ENCODE data around the gene HBB.
"Not testable (repeated sequence)": the region's sequence is repeated elsewhere in the genome, so short reads cannot be mapped to it uniquely, and the experiment has no call there.

HBB gene

DNA sequence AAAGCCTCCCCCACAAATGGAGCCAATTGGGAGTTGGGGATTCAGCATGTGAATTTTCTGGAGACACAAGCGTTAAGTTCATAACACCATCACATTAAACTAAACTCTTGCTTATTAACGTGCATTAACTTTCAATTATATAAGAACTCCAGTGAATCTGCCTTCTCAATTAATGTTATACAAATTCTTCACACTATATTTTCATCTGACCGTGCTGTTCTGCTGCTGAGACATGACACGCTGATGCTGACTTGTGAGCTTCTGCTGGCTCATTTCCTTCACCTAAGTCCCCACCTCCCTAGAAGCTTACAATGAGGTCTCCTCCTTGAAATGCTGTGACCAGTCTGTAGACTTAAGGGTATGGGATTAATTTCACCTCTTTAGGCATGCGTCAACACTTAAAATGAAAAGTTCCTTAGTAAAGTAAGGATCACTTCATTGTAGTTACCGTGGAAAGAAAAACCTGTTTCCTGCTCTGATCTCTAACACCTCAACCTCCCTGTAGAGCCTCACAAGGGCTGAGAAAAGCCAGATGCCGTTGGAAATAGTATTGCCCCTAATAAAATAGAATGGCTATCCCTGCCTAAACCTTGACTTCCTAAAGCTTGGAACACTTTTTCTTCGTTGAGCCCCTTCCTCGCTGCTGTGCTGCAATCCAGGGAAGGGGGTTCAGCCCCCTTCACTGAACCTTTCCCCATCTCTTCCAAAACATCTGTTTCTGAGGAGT, 25.5 kb upstream of the HBB start:
- H3K4me3 ChIP-seq (ENCODE audit: control insufficient read depth, low read depth, low read length): no peak overlapping the region
- no peak for DNase-seq (ENCODE audit: low read depth)

DNA sequence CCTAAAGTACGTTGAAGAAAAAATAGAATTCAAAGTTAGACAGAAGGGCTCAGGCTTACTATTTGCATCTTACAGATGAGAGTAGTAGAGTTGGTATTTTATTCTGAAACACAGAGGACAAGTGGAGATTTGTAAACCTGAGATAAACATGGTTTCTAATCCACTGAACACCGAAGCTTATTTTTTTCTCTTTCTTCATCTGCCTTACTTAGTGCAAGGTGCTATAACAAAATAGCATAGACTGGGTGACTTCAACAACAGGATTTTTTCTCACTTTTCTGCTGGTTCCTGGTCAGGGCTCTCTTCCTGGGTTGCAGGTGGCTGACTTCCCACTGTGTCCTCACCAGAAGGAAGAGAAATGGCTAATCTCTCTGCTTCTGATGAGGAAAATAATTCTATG, 24.9 kb upstream of the HBB start:
- no peak for DNase-seq (ENCODE audit: low read depth)
- TF ChIP-seq, protein P1, sequence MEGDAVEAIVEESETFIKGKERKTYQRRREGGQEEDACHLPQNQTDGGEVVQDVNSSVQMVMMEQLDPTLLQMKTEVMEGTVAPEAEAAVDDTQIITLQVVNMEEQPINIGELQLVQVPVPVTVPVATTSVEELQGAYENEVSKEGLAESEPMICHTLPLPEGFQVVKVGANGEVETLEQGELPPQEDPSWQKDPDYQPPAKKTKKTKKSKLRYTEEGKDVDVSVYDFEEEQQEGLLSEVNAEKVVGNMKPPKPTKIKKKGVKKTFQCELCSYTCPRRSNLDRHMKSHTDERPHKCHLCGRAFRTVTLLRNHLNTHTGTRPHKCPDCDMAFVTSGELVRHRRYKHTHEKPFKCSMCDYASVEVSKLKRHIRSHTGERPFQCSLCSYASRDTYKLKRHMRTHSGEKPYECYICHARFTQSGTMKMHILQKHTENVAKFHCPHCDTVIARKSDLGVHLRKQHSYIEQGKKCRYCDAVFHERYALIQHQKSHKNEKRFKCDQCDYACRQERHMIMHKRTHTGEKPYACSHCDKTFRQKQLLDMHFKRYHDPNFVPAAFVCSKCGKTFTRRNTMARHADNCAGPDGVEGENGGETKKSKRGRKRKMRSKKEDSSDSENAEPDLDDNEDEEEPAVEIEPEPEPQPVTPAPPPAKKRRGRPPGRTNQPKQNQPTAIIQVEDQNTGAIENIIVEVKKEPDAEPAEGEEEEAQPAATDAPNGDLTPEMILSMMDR (IDR thresholded peaks at IDR 0.05; ENCODE audit: control insufficient read depth, insufficient read depth, low read depth, low read length, missing control alignments): no peak
- H3K4me3 ChIP-seq (ENCODE audit: control insufficient read depth, low read depth, low read length): no peak overlapping the region

More for the DNA sequence above, 25.5 kb upstream of the HBB start:
- TF ChIP-seq, protein P1 (IDR thresholded peaks at IDR 0.05; ENCODE audit: control insufficient read depth, insufficient read depth, low read depth, low read length, missing control alignments): no peak

DNA sequence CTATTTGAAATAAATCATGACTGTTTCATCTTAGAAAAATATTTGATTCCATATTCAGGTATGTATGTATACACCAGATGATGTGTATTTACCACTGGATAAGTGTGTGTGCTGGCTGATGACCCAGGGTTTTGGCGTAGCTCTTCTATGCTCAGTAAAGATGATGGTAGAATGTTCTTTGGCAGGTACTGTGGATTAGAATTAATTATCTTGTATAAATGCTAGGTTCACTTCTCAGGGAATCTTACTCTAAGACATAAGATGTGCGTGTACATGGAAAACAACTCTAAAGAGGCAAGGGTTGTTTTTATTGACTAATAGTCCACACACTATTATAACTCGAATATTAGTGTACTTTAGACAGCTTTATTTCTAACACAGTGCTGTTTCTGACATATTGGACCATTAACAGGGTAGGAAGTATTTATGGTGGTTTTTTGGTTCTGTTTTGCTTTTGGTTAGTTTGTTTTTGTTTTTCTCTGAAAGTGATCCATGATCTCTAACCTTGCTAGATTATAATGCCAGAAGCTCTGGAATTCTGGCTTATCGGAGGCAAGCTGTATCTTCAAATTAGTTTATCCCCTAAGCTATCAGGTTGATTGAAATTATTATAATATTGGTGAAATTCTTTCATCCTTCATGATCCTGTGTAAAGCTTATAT, 23.8 kb upstream of the HBB start:
- no peak for DNase-seq (ENCODE audit: low read depth)
- TF ChIP-seq, protein P1 (IDR thresholded peaks at IDR 0.05; ENCODE audit: control insufficient read depth, insufficient read depth, low read depth, low read length, missing control alignments): no peak
- no peak overlapping the region for H3K4me3 ChIP-seq (ENCODE audit: control insufficient read depth, low read depth, low read length)

DNA sequence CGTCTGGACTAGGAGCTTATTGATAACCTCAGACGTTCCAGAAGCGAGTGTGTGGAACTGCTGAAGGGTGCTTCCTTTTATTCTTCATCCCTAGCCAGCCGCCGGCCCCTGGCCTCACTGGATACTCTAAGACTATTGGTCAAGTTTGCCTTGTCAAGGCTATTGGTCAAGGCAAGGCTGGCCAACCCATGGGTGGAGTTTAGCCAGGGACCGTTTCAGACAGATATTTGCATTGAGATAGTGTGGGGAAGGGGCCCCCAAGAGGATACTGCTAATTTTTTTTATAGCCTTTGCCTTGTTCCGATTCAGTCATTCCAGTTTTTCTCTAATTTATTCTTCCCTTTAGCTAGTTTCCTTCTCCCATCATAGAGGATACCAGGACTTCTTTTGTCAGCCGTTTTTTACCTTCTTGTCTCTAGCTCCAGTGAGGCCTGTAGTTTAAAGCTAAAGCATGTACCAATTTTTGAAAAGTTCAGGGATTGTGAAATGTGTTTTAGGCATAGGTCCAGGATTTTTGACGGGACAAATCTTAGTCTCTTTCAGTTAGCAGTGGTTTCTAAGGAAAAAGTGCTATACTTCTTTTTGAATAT, 23.0 kb upstream of the HBB start, which contains the start of gene HBG1:
TSS of gene HBG1 (minus strand) at position 51 of the 590 bp plus-strand sequence. CDS start 53 bp downstream, outside the sequence.
- DNase-seq (ENCODE audit: low read depth); H3K4me3 ChIP-seq (ENCODE audit: control insufficient read depth, low read depth, low read length): not testable (repeated sequence)

DNA sequence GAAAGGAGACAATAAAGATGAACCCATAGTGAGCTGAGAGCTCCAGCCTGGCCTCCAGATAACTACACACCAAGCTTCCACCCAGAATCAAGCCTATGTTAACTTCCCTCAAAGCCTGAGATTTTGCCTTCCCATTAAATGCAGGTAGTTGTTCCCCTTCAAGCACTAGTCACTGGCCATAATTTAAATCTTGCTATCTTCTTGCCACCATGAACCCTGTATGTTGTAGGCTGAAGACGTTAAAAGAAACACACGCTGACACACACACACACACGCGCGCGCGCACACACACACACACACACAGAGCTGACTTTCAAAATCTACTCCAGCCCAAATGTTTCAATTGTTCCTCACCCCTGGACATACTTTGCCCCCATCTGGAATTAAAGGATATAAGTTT, 21.6 kb upstream of the HBB start:
- H3K4me3 ChIP-seq (ENCODE audit: control insufficient read depth, low read depth, low read length); DNase-seq (ENCODE audit: low read depth): not testable (repeated sequence)

DNA sequence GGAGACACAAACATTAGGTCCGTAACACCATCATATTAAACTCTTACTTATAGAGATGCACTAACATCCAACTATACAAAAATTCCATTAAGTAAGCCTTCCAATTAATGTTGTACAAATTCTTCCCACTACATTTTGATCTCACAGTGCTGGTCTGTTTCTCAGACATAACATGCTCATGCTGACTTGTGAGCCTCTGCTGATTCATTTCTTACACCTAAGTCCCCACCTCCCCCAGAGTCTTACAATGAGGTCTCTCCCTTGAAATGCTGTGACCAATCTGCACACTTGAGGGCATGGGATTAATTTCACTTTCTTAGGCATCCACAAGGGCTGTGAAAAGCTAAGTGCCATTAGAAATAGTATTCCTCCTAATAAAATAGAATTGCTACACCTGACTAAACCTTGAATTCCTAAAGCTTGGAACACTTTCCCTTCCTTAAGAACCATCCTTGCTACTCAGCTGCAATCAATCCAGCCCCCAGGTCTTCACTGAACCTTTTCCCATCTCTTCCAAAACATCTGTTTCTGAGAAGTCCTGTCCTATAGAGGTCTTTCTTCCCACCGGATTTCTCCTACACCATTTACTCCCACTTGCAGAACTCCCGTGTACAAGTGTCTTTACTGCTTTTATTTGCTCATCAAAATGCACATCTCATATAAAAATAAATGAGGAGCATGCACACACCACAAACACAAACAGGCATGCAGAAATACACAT, 20.8 kb upstream of the HBB start:
- no peak overlapping the region for H3K4me3 ChIP-seq (ENCODE audit: control insufficient read depth, low read depth, low read length)
- no peak for DNase-seq (ENCODE audit: low read depth)

DNA sequence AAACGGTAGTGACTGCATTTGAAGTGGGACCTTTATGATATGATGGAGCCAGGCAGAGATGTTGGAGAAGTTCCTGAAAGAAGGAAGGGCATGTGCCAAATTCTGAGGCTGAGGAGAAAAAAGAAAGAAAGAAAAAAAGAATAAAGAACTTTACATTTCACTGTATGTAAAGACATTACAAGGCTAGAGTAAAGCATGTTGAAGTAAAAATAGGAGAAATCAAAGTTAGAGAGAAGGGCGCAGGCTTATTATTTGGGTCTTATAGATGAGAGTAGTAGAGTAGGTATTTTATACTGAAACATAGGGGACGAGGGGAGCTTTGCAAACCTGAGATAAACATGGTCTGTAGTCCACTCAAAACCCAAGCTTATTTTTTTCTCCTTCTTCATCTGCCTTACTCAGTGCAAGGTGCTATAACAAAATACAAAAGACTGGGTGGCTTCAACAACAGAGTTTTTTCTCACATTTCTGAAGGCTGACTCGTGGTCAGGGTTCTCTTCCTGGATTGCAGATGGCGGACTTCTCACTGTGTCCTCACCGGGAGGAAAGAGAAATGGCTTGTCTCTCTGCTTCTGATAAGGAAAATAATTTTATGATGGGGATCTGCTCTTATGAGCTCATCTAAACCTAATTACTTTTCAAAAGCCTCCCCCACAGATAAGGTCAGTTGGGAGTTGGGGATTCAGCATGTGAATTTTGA, 20.1 kb upstream of the HBB start:
- no peak overlapping the region for H3K4me3 ChIP-seq (ENCODE audit: control insufficient read depth, low read depth, low read length)
- TF ChIP-seq, protein P1 (IDR thresholded peaks at IDR 0.05; ENCODE audit: control insufficient read depth, insufficient read depth, low read depth, low read length, missing control alignments): no peak
- DNase-seq (ENCODE audit: low read depth): no peak

More for the DNA sequence above, 20.8 kb upstream of the HBB start:
- TF ChIP-seq, protein P1 (IDR thresholded peaks at IDR 0.05; ENCODE audit: control insufficient read depth, insufficient read depth, low read depth, low read length, missing control alignments): no peak
